GM21423 (cell line): ENCODE measurements around the gene TAB3.

Source experiments
- ATAC-seq: cut with Tn5 transposase; IDR thresholded peaks from one replicate; pipeline ENCODE4 v1.9.1; 2021; ENCODE audit warnings: mild to moderate bottlenecking, moderate library complexity; ENCODE audit not compliant: unreplicated experiment

The TAB3 gene

DNA sequence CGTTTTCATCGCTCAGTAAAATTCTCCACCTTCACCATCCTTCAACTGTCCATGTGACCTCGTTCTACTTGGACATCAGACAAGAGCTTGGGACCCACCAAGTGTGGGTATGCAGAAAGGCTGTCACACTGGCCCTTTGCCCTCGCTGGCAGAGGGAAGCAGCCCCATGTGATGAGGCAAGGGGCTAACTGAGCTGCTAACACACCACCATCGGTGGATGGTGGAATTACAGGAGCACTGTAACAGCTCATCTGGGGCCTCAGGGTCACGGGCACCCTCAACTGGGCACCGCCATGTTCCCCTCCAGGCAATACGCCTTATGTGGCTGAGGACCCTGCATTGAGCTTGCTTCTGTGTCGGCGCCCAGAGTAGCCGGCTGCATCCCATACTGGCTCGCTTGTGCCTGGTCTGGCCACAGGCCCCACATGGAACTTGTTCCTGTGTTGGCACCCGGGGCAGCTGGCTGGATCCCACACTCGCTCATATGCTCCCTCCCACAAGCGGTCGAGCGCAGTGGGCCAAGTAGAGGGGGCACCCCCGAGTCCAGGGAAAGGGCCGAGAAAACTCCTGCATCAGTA lies 109.5 kb downstream of the TAB3 start:
- no peak for ATAC-seq

- ATAC-seq = no peak
These were observed 111.5 kb downstream of the TAB3 start for GRCh38 chrX:30777575-30777974.
